Activated T-cell treated with anti-CD3 and anti-CD28 coated beads for 1 hour (primary cell): Measurements from ENCODE around the gene CENPH.
"Not testable (repeated sequence)": the region's sequence is repeated elsewhere in the genome, so short reads cannot be mapped to it uniquely, and the experiment has no call there.

Experiments
- DNase-seq: peaks from one replicate; pipeline ENCODE4 v3.0.0-alpha.2; 2020; ENCODE audit warnings: low read depth

CENPH gene

DNA sequence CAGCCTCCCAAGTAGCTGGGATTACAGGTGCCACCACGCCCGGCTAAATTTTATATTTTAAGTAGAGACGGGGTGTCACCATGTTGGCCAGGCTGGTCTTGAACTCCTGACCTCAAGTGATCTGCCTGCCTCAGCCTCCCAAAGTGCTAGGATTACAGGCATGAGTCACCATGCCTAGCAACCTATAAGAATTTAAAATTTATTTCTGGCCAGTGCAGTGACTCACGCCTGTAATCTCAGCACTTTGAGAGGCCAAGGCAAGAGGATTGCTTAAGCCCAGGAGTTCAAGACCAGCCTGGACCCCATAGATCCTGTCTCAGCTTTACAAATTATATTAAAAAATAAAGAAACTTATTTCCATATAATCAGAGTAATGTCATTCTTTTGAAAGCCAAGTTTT lies 66.6 kb downstream of the CENPH start:
- not testable (repeated sequence) for DNase-seq

DNA sequence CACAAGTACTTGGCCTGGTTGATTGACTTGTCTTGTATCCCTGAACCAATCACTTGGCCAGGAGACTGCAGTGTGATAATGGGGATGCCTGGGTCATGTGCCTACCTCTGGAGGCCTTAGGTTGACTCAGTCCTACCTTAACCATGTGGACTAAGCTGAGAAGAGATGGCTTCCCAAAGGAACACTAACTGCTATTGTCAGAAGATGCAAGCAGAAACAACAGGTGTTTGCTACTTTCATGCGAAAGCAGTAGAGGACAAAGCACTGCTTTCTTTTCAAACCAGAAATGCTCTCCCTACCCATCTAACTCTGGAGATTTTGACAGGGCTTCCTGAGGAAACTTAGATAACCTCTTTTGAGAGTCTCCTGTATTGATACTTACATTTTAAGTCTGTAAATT lies 68.2 kb downstream of the CENPH start:
- no peak for DNase-seq
